HEK293T (cell line): ENCODE results near the gene TBC1D10A.

Experiments
- CTCF ChIA-PET: fragments of 350-600 bp; formaldehyde crosslinking; extraction: SDS; loops from one replicate; lab custom pipeline; 2021; ENCODE audit warnings: antibody characterized with exemption, inconsistent platforms; lab: Yijun Ruan, JAX
- POLR2A ChIA-PET: fragments of 350-600 bp; formaldehyde crosslinking; extraction: SDS; loops from one replicate; lab custom pipeline; 2020; ENCODE audit warnings: antibody characterized with exemption, inconsistent platforms; lab: Yijun Ruan, JAX
- DNase-seq: peaks from one replicate; pipeline ENCODE4 v3.0.0; 2012; ENCODE audit warnings: mixed read lengths; ENCODE audit errors: extremely low spot score
- ARNT ChIP-seq: fragments of 450-650 bp; IDR thresholded peaks from 2 replicates; pipeline ENCODE4 v1.6.1; 2017; ENCODE audit warnings: mild to moderate bottlenecking
- BHLHE40 ChIP-seq: fragments of 450-650 bp; IDR thresholded peaks from 2 replicates; pipeline ENCODE4 v1.6.1; 2016; ENCODE audit warnings: mild to moderate bottlenecking, moderate library complexity, borderline replicate concordance
- CTBP1 ChIP-seq: fragments of 450-650 bp; IDR thresholded peaks from 2 replicates; pipeline ENCODE4 v1.6.1; 2016; ENCODE audit warnings: borderline replicate concordance
- ELF4 ChIP-seq: fragments of 450-650 bp; IDR thresholded peaks from 2 replicates; pipeline ENCODE4 v1.6.1; 2017; ENCODE audit warnings: antibody characterized with exemption
- FOXA1 ChIP-seq: fragments of 450-650 bp; IDR thresholded peaks from 2 replicates; pipeline ENCODE4 v1.6.1; 2016; ENCODE audit warnings: mild to moderate bottlenecking
- FOXK2 ChIP-seq: fragments of 450-650 bp; IDR thresholded peaks from 2 replicates; pipeline ENCODE4 v1.6.1; 2016; ENCODE audit warnings: mild to moderate bottlenecking
- FOXM1 ChIP-seq: fragments of 450-650 bp; IDR thresholded peaks from 2 replicates; pipeline ENCODE4 v1.6.1; 2017; ENCODE audit warnings: mild to moderate bottlenecking, borderline replicate concordance
- HDGF ChIP-seq: fragments of 450-650 bp; IDR thresholded peaks from 2 replicates; pipeline ENCODE4 v1.6.1; 2017; ENCODE audit warnings: antibody characterized with exemption, borderline replicate concordance
- L3MBTL2 ChIP-seq: fragments of 450-650 bp; conservative IDR thresholded peaks from 2 replicates; pipeline ENCODE4 v1.6.1; 2016; ENCODE audit warnings: mild to moderate bottlenecking
- LEF1 ChIP-seq: fragments of 450-650 bp; IDR thresholded peaks from 2 replicates; pipeline ENCODE4 v1.6.1; 2017; ENCODE audit warnings: mild to moderate bottlenecking, borderline replicate concordance
- NFRKB ChIP-seq: fragments of 450-650 bp; IDR thresholded peaks from 2 replicates; pipeline ENCODE4 v1.6.1; 2016; ENCODE audit warnings: mild to moderate bottlenecking, moderate library complexity
- PKNOX1 ChIP-seq: fragments of 450-650 bp; IDR thresholded peaks from 2 replicates; pipeline ENCODE4 v1.6.1; 2016
- SP1 ChIP-seq: fragments of 450-650 bp; IDR thresholded peaks from 2 replicates; pipeline ENCODE4 v1.6.1; 2017
- SUZ12 ChIP-seq: fragments of 450-650 bp; IDR thresholded peaks from 2 replicates; pipeline ENCODE4 v1.6.1; 2016; ENCODE audit warnings: mild to moderate bottlenecking
- TARDBP ChIP-seq: fragments of 450-650 bp; IDR thresholded peaks from 2 replicates; pipeline ENCODE4 v1.6.1; 2016
- ZNF384 ChIP-seq: fragments of 450-650 bp; IDR thresholded peaks from 2 replicates; pipeline ENCODE4 v1.6.1; 2016

The TBC1D10A gene

GRCh38 chr22:30299322-30299721 lies 27.4 kb downstream of the TBC1D10A start:
- TF ChIP-seq L3MBTL2: no peak
- TF ChIP-seq BHLHE40: no peak
- no peak for TF ChIP-seq SP1
- no peak for TF ChIP-seq FOXK2
- TF ChIP-seq LEF1: no peak
- no peak for TF ChIP-seq FOXA1
- TF ChIP-seq TARDBP: no peak
- no peak for TF ChIP-seq CTBP1
- no peak for TF ChIP-seq ZNF384
- TF ChIP-seq PKNOX1: no peak
- TF ChIP-seq NFRKB: no peak
- TF ChIP-seq FOXM1: no peak
- TF ChIP-seq HDGF: no peak
- TF ChIP-seq ARNT: no peak
- no peak for TF ChIP-seq ELF4
- no peak for TF ChIP-seq SUZ12
- DNase-seq: no peak
- ChIA-PET CTCF (no interaction called here), POLR2A (no interaction called here)

- TF ChIP-seq FOXK2 (no peak), NFRKB (no peak), SP1 (no peak)
- ChIA-PET CTCF (no interaction called here), POLR2A (no interaction called here)
- DNase-seq: no peak
These were observed 28.6 kb downstream of the TBC1D10A start for GRCh38 chr22:30297991-30298701.

GRCh38 chr22:30297276-30297990 lies 29.3 kb downstream of the TBC1D10A start:
- POLR2A ChIA-PET: no interaction called here
- CTCF ChIA-PET: no interaction called here
- TF ChIP-seq SUZ12: no peak
- TF ChIP-seq ARNT: no peak
- TF ChIP-seq BHLHE40: no peak
- no peak for TF ChIP-seq PKNOX1
- TF ChIP-seq L3MBTL2: no peak
- TF ChIP-seq SP1: no peak
- TF ChIP-seq FOXK2: no peak
- no peak for TF ChIP-seq TARDBP
- TF ChIP-seq HDGF: no peak
- DNase-seq: no peak

GRCh38 chr22:30296833-30297232 lies 29.9 kb downstream of the TBC1D10A start:
- CTCF ChIA-PET: interaction anchor here (0.9 kb wide), 1 partner anchor 9 kb away, joined by 4 read pairs; no protein-coding TSS in a partner anchor
- POLR2A ChIA-PET: no interaction called here
- no peak for TF ChIP-seq LEF1
- TF ChIP-seq ZNF384: no peak
- TF ChIP-seq L3MBTL2: no peak
- TF ChIP-seq ELF4: no peak
- no peak for TF ChIP-seq FOXA1
- no peak for TF ChIP-seq BHLHE40
- TF ChIP-seq ARNT: no peak
- TF ChIP-seq FOXK2: no peak
- TF ChIP-seq NFRKB: no peak
- TF ChIP-seq SUZ12: no peak
- no peak for TF ChIP-seq CTBP1
- no peak for DNase-seq

GRCh38 chr22:30296324-30296723 lies 30.4 kb downstream of the TBC1D10A start:
- POLR2A ChIA-PET: no interaction called here
- CTCF ChIA-PET: interaction anchor here (0.9 kb wide), 1 partner anchor 8 kb away, joined by 4 read pairs; no protein-coding TSS in a partner anchor
- no peak for DNase-seq
- TF ChIP-seq CTBP1 (no peak), FOXM1 (no peak), PKNOX1 (no peak), SUZ12 (no peak), ARNT (no peak), LEF1 (no peak), NFRKB (no peak), TARDBP (no peak), ELF4 (no peak), HDGF (no peak), FOXA1 (no peak), SP1 (no peak), FOXK2 (no peak), L3MBTL2 (no peak), BHLHE40 (no peak), ZNF384 (no peak)

- no peak for DNase-seq
- POLR2A ChIA-PET: no interaction called here
- CTCF ChIA-PET: no interaction called here
- TF ChIP-seq FOXM1 (no peak), TARDBP (no peak), SP1 (no peak), FOXK2 (no peak), L3MBTL2 (no peak), BHLHE40 (no peak), NFRKB (no peak), FOXA1 (no peak)
These were observed 31.2 kb downstream of the TBC1D10A start for GRCh38 chr22:30295576-30295975.
